GM12892 (cell line): ENCODE measurements around the gene PNMT.

ENCODE experiments used
- DNase-seq: peaks from one replicate; pipeline ENCODE4 v3.0.0; 2011; ENCODE audit not compliant: insufficient read length
- FAIRE-seq: peaks from 2 replicates; lab custom pipeline; 2011; peaks lifted over from hg19 to GRCh38; lab: Jason Lieb, UNC
- POLR2A ChIP-seq: IDR thresholded peaks from 2 replicates; pipeline ENCODE4 v1.6.1; 2011; ENCODE audit warnings: low read depth, low read length, control low read depth
- POLR2AphosphoS5 ChIP-seq: IDR thresholded peaks from 2 replicates; pipeline ENCODE4 v1.6.1; 2011; ENCODE audit warnings: low read depth, low read length, control low read depth
- TAF1 ChIP-seq: IDR thresholded peaks from 2 replicates; pipeline ENCODE4 v1.6.1; 2011; ENCODE audit warnings: low read depth, mild to moderate bottlenecking, control low read depth, low read length, borderline replicate concordance

PNMT gene

DNA sequence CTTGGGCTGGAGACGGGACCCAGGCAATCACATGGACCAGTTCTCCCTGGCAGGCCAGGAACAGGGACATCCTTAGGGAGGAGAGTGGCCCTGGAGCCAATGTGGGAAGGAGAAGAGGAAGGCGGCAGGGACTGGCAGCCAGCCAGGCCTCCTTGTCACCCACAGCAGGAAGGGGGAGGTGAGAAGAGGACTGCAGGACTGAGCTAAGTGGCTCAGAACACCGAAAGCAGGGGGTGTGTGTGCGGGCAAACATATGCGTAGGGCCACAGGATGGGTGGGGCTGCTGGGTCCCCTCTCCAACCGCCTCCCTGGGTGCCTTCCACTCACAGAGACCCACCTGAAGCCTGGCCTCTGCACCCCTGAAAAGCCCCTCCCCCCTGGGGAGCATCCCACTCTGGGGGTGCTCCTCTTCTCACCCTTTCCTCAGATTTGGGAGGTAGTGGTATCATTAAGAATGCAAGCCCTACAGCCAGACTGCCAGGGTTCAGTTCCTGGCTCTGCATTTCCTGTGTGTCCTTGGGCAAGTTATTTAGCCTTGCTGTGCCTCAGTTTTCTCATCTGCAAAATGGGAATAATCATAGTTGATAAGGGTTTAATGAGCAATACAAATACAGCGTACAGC is 8.1 kb downstream of the PNMT start:
- DNase-seq: no peak

GRCh38 chr17:39677072-39677471 is 8.8 kb downstream of the PNMT start:
- no peak for DNase-seq
- FAIRE-seq: no peak
- TF ChIP-seq POLR2A: no peak
- no peak for TF ChIP-seq POLR2AphosphoS5

More for the DNA sequence above, 8.1 kb downstream of the PNMT start:
- no peak for FAIRE-seq
- TF ChIP-seq POLR2A: no peak
- no peak for TF ChIP-seq POLR2AphosphoS5
- TF ChIP-seq TAF1: no peak

DNA sequence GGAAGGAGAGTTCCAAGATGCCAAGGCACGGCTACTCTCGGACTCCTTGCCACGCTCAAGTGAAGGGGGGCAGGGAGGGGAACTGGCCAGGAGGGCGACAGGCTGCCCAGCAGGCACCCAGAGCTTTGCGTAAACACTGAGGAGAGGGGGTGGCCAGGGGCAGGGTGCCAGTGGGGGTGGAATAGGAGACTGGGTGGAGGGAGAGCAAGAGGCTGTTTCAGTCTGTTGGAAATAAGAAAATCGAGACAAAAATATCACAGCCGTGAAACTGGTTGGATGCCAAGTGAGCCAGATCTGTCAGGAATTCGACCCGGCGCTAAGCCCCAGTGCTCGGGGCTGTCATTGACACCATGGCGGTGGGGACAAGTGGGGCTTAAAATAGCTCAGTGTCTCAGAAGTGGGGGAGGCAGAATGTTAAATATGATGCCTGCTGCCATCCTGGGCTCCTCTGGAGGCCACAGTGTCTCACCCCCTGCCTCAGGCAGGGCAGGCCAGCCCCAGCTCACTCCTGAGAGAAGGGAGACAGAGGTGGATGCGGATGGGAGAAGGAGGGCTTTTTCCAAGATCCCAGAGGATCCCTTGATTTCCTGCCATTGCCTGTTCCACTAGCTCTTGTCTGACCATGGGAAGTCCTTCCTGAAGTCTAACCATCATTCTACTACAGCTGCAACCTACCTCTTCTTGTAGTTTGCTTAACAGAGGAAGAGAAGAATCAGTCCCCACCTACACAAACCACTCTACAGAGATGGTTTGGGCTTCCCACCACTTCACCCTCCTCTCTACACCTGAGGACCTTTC is 9.5 kb downstream of the PNMT start:
- FAIRE-seq: no peak
- TF ChIP-seq TAF1: no peak
- no peak for TF ChIP-seq POLR2A
- no peak for DNase-seq

GRCh38 chr17:39678340-39679116 is 10.3 kb downstream of the PNMT start:
- TF ChIP-seq POLR2AphosphoS5 (no peak), TAF1 (no peak), POLR2A (no peak)
- FAIRE-seq: no peak
- DNase-seq: no peak

- FAIRE-seq (peak; percentile 67), DNase-seq (no peak)
- TF ChIP-seq POLR2AphosphoS5 (no peak), POLR2A (no peak), TAF1 (no peak)
Observed at GRCh38 chr17:39679521-39680192, 11.4 kb downstream of the PNMT start.

DNA sequence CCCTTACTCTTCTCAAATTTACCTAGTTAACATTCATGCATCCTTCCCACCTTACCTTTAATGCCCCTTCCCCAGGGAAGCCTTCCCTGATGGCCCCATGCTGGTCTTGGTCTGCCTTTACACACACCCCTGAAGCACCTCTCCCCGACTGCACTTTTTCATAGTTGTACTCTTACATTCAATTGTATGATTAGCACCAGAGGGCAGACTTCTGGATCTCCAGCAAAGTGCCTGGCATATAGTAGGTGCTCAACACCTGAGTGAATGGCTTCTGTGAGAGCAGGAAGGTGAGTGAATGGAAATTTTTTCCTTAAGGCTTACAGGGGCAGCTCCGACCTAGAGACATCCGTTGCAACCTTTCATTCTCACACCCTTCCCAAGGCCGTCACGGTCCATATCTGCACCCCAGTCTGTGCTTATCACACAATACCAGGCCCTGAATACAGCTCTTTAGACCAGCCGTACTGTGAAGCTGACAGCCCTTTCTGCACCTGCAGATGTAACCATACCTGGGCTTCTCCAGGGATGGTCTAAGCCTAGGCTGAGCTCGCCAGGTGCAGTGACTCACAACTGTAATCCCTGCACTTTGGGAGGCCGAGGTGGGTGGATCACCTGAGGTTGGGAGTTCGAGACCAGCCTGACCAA is 15.2 kb downstream of the PNMT start:
- FAIRE-seq: no peak
- TF ChIP-seq POLR2A: no peak
- no peak for TF ChIP-seq POLR2AphosphoS5
- no peak for TF ChIP-seq TAF1

DNA sequence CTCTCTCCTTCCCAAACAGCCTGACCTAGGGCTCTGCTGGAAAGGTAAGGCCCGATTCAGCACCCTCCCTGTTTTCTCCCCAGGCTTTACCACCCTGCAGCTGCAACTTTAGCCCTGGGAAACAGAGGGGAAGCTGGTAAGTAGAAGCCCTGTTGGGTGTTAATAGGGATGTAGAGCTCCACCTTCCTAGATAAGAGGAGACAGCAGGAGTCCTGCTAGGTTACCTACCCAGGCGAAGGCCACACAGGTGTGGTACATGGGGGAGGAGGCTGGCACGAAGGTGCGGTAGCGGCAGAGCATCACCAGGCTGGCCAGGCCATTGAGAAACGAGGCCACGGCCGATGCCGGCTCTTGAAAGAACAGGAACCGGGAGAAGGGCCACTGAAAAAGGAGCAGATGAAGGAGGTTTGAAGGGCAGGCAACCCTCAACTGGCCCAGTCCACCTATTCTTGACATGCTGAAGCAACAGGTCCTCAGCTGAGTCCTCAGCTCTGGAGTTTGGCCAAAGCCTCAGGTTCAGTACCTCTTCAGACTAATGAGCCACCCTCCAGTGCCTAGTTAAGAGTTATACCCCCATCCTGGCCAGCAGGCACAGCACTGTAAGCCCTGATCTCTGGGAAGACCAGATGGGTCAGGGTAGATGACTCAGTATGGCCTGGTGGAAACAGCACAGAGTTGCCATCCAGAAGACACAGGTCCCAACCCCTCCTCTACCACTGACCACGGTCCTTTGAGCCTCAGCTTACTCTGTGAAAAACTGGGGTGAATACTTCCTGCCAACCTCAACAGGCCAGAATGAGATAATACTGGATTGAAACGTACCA is 16.3 kb downstream of the PNMT start:
- FAIRE-seq: no peak
- DNase-seq: no peak
- TF ChIP-seq TAF1: no peak
- no peak for TF ChIP-seq POLR2A
- TF ChIP-seq POLR2AphosphoS5: no peak

More for the DNA sequence above, 15.2 kb downstream of the PNMT start:
- DNase-seq: no peak

GRCh38 chr17:39687101-39687545 is 18.9 kb downstream of the PNMT start:
- FAIRE-seq (no peak), DNase-seq (no peak)
- TF ChIP-seq TAF1 (no peak), POLR2A (no peak), POLR2AphosphoS5 (no peak)

DNA sequence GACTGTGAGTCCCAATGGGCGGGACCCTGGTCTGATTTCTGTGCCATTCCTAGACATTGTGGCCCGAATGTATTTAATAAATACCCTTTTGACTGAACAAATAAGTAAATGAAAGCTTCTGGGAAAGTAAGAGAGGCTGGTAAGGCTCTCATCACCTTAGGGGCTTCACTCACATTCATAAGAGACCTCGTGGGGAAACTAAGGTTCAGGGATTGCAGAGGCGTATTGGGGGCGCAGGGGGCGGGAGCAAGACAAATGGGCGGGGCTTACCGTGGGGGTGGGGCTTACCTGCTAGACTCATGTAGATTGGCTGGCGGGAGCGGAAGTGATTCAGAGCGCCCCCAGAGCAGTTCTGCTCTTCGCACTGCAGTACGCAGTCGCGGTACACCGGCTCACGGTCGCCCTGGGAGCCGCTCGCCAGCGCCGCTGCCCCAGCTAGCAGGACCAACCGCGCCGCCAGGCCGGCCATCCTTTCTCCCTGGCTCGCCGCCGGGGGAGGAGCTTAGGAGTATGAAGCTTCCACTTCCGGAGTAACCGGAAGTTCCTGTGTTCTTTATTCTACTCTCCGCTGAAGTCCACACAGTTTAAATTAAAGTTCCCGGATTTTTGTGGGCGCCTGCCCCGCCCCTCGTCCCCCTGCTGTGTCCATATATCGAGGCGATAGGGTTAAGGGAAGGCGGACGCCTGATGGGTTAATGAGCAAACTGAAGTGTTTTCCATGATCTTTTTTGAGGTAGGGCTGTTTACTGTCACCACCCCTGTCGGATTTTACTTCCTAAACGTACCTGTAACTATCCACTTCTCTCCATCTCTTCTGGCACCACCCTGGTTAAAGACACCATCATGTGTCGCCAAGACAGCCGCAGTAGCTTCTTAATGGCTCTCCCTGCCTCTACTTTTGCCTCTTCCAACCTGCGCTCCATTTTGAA is 19.6 kb downstream of the PNMT start, which contains the start of gene PGAP3:
Gene PGAP3 (minus strand): TSS at position 512 of the 929 bp plus-strand sequence. CDS start 43 bp downstream, at position 469.
- DNase-seq: peak; percentile 90
- FAIRE-seq: peak; percentile 90
- peak; percentile 86 for TF ChIP-seq POLR2A
- TF ChIP-seq TAF1: peak; percentile 74; the same call in 1 of the 2 replicates
- TF ChIP-seq POLR2AphosphoS5: peak; percentile 63; the same call in 1 of the 2 replicates

- TF ChIP-seq TAF1: no peak
- TF ChIP-seq POLR2A: no peak
- no peak for TF ChIP-seq POLR2AphosphoS5
- DNase-seq: no peak
- FAIRE-seq: no peak
Observed at GRCh38 chr17:39688475-39688835, 20.2 kb downstream of the PNMT start.
